ENCODE measurements around the gene OSBPL7. TPM values are rescaled to one million over a fixed set of nuclear protein-coding genes. Genes with fewer than 3 reads are reported as not detected.

OSBPL7 gene
- total RNA-seq, 2 donors from 2014 or later: 18.2 to 42.2 TPM

- DNase-seq (peak; percentile 93 to 95 (median 94)), ATAC-seq (peak; percentile 99)
- peak within 1 kb of the TSS; percentile 58 to 67 for H3K4me3 ChIP-seq
- no peaks in the 10 kb centered on the region for H3K9me3 ChIP-seq
- peak within 1 kb of the TSS; percentile 23 to 78 (median 61) for H3K27ac ChIP-seq
- H3K4me1 ChIP-seq: peaks cover 20% of the 10 kb centered on the region
- intact Hi-C loops (cut with DNase I): loop anchor here (10.0 kb wide), 1 partner anchor 184 kb away; no protein-coding TSS in a partner anchor
- 0% methylated on average over 28 to 42 of the region's 42 CpGs for WGBS, 2 donors
- H3K36me3 ChIP-seq (replicated peaks in 1 of 2; ENCODE audit: insufficient read depth in 1 of 2, low read depth in 2 of 2): peaks cover 8 to 13% of the 10 kb centered on the region in 2 donors
- no peaks in the 10 kb centered on the region for H3K27me3 ChIP-seq
- TF ChIP-seq POLR2A (IDR thresholded peaks at IDR 0.05): peak; percentile 42 to 87 (median 82)
- TF ChIP-seq, protein P1, sequence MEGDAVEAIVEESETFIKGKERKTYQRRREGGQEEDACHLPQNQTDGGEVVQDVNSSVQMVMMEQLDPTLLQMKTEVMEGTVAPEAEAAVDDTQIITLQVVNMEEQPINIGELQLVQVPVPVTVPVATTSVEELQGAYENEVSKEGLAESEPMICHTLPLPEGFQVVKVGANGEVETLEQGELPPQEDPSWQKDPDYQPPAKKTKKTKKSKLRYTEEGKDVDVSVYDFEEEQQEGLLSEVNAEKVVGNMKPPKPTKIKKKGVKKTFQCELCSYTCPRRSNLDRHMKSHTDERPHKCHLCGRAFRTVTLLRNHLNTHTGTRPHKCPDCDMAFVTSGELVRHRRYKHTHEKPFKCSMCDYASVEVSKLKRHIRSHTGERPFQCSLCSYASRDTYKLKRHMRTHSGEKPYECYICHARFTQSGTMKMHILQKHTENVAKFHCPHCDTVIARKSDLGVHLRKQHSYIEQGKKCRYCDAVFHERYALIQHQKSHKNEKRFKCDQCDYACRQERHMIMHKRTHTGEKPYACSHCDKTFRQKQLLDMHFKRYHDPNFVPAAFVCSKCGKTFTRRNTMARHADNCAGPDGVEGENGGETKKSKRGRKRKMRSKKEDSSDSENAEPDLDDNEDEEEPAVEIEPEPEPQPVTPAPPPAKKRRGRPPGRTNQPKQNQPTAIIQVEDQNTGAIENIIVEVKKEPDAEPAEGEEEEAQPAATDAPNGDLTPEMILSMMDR (IDR thresholded peaks at IDR 0.05): peak in 2 of 7 experiments; percentile 14 to 19
Observed at GRCh38 chr17:47831003-47831933, 9.7 kb upstream of the OSBPL7 start, which contains the start of the genes LRRC46 and MRPL10. Gene LRRC46, plus strand, starts transcription at chr17:47831670. Its CDS starts 320 bp downstream, at chr17:47831990. Gene MRPL10, minus strand, starts transcription at chr17:47831541. Its CDS starts 30 bp downstream, at chr17:47831511.

DNA sequence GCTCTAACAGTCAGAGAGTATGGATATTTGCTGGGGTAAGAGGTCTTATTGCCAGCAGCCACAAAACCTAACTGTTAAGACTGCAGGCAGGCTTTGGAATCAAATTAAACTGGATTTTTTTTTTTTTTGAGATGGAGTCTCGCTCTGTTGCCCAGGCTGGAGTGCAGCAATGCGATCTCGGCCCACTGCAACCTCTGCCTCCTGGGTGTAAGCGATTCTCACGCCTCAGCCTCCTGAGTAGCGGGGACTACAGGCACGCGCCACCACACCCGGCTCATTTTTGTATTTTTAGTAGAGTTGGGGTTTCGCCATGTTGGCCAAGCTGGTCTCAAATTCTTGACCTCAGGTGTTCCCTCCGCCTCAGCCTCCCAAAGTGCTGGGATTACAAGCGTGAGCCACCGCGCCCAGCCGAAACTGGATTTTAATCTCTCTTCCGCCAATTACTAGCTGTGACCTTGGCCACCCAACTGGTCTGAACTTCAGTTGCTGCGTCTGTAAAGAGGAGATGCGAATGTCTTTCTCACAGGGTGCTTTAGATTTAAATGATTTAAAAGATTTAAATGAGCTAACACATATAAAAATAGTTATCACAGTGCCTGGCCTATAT is 8.9 kb upstream of the OSBPL7 start:
- DNase-seq (no peak), ATAC-seq (no peak)
- Histone ChIP-seq H3K9me3 (no peaks in the 10 kb centered on the region), H3K27ac (peak overlapping the region in 3 of 4 donors; percentile 49 to 78 (median 73)), H3K27me3 (no peaks in the 10 kb centered on the region), H3K36me3 (replicated peaks in 1 of 2; ENCODE audit: insufficient read depth in 1 of 2, low read depth in 2 of 2) (peaks cover 9 to 13% of the 10 kb centered on the region in 2 donors), H3K4me3 (peak overlapping the region; percentile 58 to 67), H3K4me1 (peaks cover 20% of the 10 kb centered on the region)
- 48 to 50% methylated on average over 17 of the region's 18 CpGs for WGBS, 2 donors
- TF ChIP-seq, protein P1 (IDR thresholded peaks at IDR 0.05): no peak
- TF ChIP-seq POLR2A (IDR thresholded peaks at IDR 0.05): no peak
- intact Hi-C loops (cut with DNase I): loop anchor here (10.0 kb wide), 1 partner anchor 184 kb away; no protein-coding TSS in a partner anchor

GRCh38 chr17:47829870-47830269 is 8.3 kb upstream of the OSBPL7 start:
- no peak for TF ChIP-seq POLR2A (IDR thresholded peaks at IDR 0.05)
- TF ChIP-seq, protein P1 (IDR thresholded peaks at IDR 0.05): no peak
- intact Hi-C loops (cut with DNase I): loop anchor here (10.0 kb wide), 1 partner anchor 185 kb away; no protein-coding TSS in a partner anchor
- H3K9me3 ChIP-seq: no peaks in the 10 kb centered on the region
- WGBS, 2 donors: 62 to 84% methylated on average over 3 of the region's 3 CpGs
- H3K4me3 ChIP-seq: no peak overlapping the region
- H3K36me3 ChIP-seq (replicated peaks in 1 of 2; ENCODE audit: insufficient read depth in 1 of 2, low read depth in 2 of 2): peaks cover 9 to 15% of the 10 kb centered on the region in 2 donors
- peaks cover 20% of the 10 kb centered on the region for H3K4me1 ChIP-seq
- H3K27me3 ChIP-seq: no peaks in the 10 kb centered on the region
- H3K27ac ChIP-seq: no peak overlapping the region
- ATAC-seq (no peak), DNase-seq (no peak)

DNA sequence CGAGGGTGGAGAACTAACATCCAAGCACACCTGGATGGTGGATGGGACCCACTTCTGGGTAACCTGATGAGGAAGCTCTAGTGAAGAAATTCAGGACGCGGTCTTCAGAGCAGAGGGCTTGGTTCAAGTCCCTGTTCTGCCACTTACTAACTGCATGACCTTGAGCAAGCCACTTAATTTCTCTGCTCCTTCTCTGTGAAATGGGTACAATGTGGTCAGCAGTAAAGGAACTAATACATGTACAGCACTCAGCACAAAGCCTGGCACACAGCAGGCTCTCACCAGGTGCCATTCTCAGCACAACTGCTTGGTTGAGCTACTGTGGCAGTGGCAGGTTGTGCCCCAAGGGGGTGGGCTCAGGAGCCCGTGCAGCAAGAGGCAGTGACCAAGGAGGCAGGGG is 1.9 kb upstream of the OSBPL7 start:
- peaks cover 22% of the 10 kb centered on the region for H3K4me1 ChIP-seq
- TF ChIP-seq POLR2A (IDR thresholded peaks at IDR 0.05): no peak
- TF ChIP-seq, protein P1 (IDR thresholded peaks at IDR 0.05): no peak
- 83 to 85% methylated on average over 4 of the region's 4 CpGs for WGBS, 2 donors
- H3K4me3 ChIP-seq: no peak overlapping the region
- intact Hi-C loops (cut with DNase I): no loop called here
- DNase-seq: no peak
- ATAC-seq: no peak
- no peak overlapping the region for H3K27ac ChIP-seq
- no peaks in the 10 kb centered on the region for H3K27me3 ChIP-seq
- H3K9me3 ChIP-seq: no peaks in the 10 kb centered on the region
- H3K36me3 ChIP-seq (replicated peaks in 1 of 2; ENCODE audit: insufficient read depth in 1 of 2, low read depth in 2 of 2): peaks cover 9 to 17% of the 10 kb centered on the region in 2 donors

Measured in body of pancreas (tissue), 4 donors.